Measurements from ENCODE around the gene ACTG2.

GRCh38 chr2:73910873-73911547 lies 18.2 kb downstream of the ACTG2 start:
- TF ChIP-seq CTCF (optimal IDR thresholded peaks at IDR 0.05 in 1 of 3, IDR thresholded peaks at IDR 0.05 in 1 of 3, conservative IDR thresholded peaks at IDR 0.05 in 1 of 3; ENCODE audit: extremely low read depth in 1 of 3, insufficient read depth in 2 of 3, low read length in 3 of 3) (no peak), EZH2 (IDR thresholded peaks at IDR 0.05; ENCODE audit: low read length) (no peak)

Measured in keratinocyte (primary cell).